Measurements from ENCODE around the gene SCNM1.

Gene SCNM1

GRCh38 chr1:151143986-151144385, 22.0 kb upstream of the SCNM1 start:
- no peak overlapping the region for H3K27ac ChIP-seq
- TF ChIP-seq CTCF (conservative IDR thresholded peaks at IDR 0.05), result no peak

- no peak overlapping the region for H3K27ac ChIP-seq
- TF ChIP-seq CTCF (conservative IDR thresholded peaks at IDR 0.05), result no peak
Observed at GRCh38 chr1:151144474-151145303, 21.3 kb upstream of the SCNM1 start.

GRCh38 chr1:151145304-151146071, 20.5 kb upstream of the SCNM1 start:
- no peak for TF ChIP-seq CTCF (conservative IDR thresholded peaks at IDR 0.05)
- no peak overlapping the region for H3K27ac ChIP-seq

- TF ChIP-seq CTCF (conservative IDR thresholded peaks at IDR 0.05), result no peak
Observed at GRCh38 chr1:151146072-151146411, 19.9 kb upstream of the SCNM1 start.

GRCh38 chr1:151146412-151147131, 19.4 kb upstream of the SCNM1 start, which contains the start of gene SEMA6C:
Gene SEMA6C (minus strand): TSS chr1:151146631. CDS start chr1:151142621, 4,010 bp downstream.
- no peak for TF ChIP-seq CTCF (conservative IDR thresholded peaks at IDR 0.05)
- H3K27ac ChIP-seq, result peak within 1 kb of the TSS; percentile 46; the same call in 1 of the 2 replicates

More at GRCh38 chr1:151146072-151146411, 19.9 kb upstream of the SCNM1 start:
- H3K27ac ChIP-seq, result peak overlapping the region; percentile 46; the same call in 1 of the 2 replicates

- H3K27ac ChIP-seq, result peak overlapping the region; percentile 46; the same call in 1 of the 2 replicates
- TF ChIP-seq CTCF (conservative IDR thresholded peaks at IDR 0.05), result no peak
Observed at GRCh38 chr1:151147132-151147503, 18.8 kb upstream of the SCNM1 start.

GRCh38 chr1:151147665-151148064, 18.3 kb upstream of the SCNM1 start:
- no peak overlapping the region for H3K27ac ChIP-seq
- TF ChIP-seq CTCF (conservative IDR thresholded peaks at IDR 0.05), result no peak

All from VCaP (cell line).